NCI-H345 (cell line): ENCODE measurements around the gene MORF4L1.
"Not testable (repeated sequence)": the region's sequence is repeated elsewhere in the genome, so short reads cannot be mapped to it uniquely, and the experiment has no call there.

Source experiments
- DNase-seq: peaks from one replicate; lab custom pipeline; 2025; lab: John Stamatoyannopoulos, UW

MORF4L1 gene

DNA sequence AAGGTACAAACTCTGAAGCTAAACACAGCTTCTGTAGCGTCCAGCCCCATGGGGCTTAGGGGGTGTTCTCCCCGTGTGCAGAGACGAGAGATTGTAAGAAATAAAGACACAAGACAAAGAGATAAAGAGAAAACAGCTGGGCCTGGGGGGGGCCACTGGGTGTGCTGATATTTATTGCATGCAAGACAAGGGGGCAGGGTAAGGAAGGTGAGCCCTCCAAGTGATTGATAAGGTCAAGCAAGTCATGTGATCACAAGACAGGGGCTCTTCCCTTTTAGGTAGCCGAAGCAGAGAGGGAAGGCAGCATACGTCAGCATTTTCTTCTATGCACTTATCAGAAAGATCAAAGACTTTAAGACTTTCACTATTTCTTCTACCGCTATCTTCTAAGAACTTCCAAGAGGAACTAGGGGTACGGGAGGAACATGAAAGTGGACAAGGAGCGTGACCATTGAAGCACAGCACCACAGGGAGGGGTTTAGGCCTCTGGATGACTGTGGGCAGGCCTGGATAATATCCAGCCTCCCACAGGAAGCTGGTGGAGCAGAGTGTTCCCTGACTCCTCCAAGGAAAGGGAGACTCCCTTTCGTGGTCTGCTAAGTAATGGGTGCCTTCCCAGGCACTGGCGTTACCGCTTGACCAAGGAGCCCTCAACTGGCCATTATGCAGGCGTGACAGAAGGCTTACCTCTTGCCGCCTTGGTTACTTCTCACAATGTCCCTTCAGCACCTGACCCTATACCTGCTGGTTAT lies 29.8 kb downstream of the MORF4L1 start:
- DNase-seq: not testable (repeated sequence)

DNA sequence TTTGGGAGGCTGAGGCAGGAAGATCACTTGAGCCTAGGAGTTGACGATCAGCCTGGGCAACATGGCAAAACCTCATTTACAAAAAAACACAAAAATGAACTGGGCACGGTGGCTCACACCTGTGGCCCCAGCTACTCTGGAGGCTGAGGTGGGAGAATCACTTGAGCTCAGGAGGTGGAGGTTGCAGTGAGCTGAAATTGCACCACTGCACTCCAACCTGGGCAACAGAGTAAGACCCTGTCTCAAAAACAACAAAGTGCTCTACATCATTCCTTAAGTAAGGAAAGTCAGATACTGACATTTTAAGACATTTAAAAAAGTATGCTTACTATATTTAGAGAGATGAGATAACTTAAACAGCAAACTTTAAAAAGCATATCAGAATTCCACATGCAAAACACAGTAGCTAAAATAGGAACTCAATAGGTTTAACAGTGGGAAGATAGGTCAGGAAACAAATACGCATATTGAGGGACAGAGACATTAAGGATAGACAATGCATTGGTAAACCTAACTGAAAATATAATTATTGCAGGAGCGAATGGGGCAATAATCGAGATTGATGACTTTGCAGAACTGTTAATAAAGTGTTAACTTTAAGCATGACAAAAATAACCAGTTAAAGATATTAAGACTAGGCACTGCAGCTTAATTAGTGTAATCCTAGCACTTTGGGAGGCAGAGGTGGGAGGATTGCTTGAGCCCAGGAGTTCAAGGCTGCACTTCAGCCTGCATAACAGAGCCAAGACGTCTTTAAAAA lies 32.1 kb downstream of the MORF4L1 start:
- DNase-seq: no peak

DNA sequence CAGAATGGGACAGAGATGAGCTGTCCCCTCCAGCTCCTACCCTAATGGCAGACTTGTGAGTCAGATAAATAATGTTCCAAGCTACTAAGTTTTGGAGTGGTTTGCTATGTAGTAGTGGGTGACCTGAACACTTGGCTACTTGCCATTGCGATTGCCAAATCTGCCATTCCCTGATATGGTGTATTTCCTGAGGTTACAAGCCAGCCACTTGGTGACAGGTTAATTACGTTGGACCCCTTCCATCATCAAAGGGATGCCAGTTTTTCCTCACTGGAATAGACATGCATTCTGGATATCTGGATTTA lies 33.6 kb downstream of the MORF4L1 start:
- DNase-seq: no peak

DNA sequence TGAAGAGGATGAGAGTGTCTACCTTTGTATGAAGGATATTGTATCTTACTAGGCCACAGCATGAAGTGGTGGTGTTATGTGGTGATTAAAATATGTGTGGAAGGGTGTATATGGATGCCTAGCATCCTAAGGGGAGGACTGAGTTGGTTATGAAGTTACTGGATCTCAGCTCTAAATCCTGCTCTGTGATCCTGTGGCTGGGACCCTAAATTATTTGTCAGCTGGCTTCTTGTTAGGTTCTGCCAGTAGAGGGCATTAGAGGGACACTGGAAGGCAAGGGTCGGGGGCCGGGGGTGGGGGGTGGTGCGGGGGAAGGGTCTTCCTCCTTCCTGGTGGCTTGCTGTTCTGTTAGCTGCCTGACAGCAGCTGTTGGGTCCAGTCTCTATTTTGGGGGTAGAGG lies 34.9 kb downstream of the MORF4L1 start:
- DNase-seq: no peak

DNA sequence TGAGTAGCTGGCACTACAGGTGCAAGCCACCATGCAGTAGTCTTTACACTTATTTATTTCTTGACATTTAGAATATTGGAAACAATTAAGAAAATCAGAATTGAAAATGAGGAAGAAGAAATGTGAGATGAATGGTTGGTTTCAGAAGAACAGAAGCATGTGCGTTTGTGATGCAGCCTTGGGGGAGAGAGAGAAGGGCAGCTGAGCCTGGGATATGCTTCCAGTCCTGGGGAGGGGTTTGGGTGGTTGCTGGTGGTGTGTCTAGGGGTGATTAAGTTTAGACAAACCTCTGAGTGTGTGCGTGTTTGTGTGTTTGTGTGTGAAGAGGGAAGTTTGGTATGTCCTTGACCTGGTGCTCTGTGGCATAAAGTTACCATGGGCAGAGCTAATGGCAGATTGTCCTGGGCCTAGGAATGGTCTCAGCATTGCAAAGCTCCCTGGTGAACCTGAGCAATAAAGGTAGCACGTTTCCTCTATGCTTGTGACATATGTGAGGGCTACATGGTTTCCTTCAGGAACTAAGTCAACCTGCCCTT lies 36.5 kb downstream of the MORF4L1 start:
- no peak for DNase-seq

DNA sequence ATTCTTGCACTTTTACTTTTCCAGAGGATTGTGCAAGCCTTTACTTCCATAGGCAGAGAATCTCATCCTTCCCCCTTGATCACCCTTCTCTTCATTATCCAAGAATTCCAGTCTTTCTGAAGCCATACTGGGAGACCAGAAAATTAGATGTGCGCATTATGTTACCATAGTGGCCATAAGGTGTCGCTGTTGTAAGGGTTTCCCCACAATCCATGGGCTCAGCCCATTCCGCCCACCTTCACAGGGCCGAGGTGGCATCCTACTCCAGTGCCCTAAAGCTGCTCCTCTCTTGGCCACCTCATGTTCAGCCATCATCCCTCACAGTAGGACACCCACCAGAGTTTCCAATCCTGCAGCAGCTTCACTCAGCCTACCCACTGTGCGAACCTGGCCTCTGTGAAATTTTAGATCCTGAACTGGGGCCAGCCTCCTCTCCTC lies 37.1 kb downstream of the MORF4L1 start:
- DNase-seq: peak; percentile 9

DNA sequence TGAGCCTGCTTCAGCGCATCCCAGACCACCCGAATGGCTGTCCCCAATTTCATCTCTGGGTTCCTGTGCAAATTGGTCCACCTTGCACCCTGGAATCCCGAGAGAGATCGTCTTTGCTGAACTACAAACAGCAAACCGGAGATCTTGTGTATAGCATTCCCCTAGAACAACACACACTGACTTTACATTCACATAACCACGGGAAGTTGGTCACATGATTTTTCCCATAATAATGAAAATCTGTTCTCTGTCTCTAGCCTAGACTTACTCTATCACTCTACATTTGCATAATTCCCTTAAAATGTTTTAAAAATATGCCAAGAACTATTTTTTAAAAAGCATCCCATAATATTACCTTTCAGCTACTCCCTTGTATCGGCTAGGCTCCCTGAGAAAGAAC lies 37.6 kb downstream of the MORF4L1 start:
- no peak for DNase-seq

DNA sequence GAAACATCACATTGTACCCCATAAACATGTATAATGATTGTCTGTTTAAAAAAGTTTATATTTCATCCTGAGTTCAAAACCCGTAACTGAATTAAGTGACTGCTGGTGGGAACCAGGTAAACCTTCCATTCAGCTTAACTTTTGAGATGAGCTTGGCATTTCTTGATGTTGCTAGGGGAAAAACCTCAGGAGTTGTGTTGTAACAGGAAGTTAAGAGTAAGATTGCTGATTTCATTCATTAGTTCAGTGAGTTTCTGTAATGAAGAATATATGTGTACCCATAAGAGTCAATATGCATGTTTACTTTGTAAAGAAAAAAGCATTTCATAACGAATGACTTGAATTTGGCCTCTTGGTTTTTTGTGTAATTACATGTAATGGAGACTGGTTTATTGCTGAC lies 39.6 kb downstream of the MORF4L1 start:
- DNase-seq: no peak

DNA sequence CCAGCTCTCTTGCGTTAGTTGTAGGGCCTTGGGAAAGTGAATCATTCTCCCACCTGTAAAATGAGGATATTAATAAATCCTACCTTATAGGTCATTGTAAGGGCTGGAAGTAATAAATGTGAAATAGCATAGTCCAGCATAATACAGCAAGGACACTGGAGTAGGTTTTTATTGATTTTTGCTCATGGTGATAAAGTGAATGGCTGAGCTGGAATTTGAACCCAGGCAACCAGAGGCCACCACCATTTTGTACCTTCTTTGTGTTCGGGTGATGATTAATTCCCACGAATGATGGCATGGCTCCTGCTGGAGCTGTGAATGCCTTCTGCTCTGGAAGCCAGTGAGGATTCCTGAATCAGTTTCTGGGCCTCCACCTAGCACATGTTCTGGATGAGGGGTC lies 40.3 kb downstream of the MORF4L1 start:
- no peak for DNase-seq

DNA sequence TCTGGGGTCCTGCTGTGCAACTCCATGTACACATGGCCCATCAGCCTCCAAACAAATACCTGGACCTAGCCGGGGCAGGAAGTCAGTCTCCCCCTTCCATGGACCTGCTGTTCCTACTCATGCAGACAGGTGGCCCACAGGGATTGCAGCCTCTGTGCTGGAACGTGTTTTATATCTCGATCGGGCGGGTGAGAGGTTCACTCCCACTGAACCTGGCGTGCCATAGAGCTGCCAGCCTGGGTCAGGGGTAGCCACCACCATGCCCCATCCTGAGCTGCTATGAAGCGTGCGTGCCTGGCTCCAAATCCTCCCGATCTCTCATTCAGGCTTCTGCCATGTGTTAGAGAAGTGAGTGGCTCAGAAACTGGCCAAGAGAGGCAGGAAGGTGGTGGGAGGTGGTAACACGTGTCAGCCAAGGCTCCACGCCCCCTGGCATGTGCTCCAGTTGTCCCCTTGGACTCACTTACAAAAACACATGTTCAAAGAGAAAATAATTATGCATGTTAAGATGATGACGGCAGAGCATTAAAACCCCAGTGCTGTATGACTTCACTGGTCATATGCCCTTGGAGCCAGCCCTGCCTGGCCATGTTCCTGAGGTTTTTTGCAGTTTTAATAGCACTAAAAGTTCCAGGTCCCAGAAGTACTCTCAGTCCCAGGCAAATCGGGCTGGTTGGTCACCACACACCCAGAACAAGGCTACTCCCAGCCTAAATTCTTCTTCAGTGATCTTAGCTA lies 41.5 kb downstream of the MORF4L1 start:
- no peak for DNase-seq

DNA sequence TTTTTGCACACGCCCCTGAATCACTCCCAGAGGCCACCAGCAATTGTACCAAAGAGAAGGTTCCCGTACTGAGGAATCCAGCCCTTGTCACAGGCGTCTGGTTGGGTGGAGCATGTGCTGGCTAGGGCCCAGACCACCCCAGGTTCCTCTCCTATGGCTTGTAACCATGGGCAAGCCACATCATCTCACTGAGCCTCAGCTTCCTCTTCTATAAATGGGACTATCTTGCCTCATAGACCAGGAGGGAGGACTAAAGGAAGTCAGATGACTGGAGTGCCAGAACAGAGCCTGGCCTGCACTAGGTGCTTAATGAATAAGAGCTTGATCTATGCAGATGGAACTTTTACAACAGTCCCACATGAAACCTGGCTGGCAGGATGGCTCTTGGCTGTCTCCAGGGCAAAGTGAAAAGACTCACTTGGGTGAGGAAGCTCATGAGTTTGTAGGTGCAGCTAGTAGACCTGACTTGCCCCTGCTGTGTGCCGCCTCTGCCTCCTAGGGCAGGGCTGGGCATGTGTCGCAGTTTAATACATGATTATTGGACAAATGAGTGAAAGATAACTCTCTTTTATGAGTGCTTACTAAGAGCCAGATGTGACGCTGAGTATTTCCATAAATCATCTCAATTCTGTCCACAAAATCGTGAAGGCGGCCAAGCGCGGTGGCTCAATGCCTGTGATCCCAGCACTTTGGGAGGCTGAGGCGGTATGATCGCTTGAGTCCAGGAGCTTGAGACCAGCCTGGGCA lies 42.8 kb downstream of the MORF4L1 start:
- DNase-seq: no peak

DNA sequence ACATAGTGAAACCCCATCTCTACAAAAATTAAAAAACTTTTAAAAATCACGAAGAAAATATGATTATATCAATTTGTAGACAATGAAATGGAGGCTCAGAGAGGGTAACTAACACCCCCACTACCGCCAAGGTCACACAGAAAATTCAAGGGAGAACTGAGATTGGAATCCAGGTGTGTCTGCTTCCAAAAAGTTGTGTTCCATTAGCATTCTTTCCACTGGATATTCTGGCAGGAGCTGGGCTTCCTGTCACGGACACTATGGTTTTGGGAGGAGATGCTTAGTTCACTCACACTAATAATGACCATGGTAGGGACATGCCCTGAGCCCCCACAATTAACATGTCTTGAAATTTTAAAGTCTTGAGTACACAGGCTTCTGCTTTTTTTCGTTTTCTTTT lies 43.4 kb downstream of the MORF4L1 start:
- DNase-seq: no peak

DNA sequence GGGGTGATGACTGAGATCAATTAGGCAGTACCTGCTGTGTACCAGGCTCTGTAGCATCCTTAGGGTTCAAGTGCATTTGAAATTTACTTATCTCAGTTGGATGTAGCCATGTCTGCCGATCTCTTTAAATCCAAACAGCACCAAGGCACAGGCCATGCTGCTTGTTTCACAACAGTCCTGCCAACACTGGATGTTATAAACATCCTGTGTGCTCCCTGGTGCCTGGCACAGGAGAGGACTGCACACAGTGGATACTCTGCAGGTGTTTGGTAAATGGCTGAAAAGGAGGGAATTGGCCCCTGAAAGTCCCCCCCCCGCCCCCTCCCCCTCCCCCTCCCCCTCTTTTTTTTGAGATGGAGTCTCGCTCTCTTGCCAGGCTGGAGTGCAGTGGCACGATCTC lies 45.2 kb downstream of the MORF4L1 start:
- DNase-seq: no peak

DNA sequence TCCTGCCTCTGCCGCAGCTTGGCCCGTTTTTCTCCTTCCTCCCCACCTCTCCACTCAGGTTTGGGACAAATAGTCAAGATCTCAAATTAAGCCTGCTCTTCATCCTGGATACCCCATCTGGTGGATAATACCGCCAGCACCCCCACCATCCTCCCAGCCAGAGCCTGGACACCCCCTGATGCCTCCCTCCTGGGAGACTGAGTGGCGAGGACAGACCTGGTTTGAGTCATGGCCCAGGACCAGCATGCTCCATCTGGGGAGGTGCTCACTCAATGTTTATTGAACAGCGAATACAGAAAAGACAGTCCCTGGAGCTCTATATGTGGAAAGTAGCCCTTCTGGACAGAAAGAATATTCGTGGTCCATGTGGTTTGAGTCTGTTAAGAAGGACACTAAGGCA lies 48.8 kb downstream of the MORF4L1 start:
- DNase-seq: no peak

DNA sequence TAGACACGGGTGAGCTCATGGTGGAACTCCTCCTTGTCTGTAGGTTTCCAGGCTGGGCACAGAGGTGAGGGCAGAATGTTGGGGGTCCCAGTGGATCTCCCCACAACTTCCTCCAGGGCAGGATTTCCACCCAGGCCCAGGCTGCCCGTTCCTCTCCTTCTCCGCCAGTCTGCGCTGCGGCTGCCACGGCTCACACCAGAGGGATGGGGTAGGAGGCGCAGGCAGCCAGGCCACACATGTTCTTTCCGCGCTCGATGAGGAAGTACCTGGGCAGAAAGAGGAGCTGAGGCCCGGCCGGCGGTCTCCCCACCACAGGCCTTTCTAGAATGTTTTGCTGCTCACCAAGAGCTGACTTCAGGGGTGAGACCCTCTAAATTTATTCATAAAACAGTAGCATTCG lies 49.2 kb downstream of the MORF4L1 start:
- no peak for DNase-seq

DNA sequence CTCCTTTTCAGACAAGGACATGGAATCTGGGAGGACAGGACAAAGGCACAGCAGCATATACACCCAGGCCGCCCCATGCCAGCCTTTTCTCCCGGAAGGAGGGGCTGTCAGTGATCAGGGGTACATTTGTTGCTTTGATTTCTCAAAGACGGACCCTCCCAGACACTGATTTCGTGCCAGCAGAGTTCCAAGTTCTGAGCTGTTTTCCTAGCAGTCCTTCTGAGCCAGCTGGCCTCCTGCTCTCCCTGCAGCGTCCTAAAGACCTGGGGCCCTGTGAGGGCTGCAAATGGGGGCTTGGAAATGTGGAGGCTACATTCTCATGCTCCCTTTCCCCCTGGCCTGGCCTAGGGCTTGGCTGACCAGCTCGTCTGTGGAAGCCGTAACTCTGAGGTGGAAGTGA lies 49.8 kb downstream of the MORF4L1 start:
- no peak for DNase-seq

DNA sequence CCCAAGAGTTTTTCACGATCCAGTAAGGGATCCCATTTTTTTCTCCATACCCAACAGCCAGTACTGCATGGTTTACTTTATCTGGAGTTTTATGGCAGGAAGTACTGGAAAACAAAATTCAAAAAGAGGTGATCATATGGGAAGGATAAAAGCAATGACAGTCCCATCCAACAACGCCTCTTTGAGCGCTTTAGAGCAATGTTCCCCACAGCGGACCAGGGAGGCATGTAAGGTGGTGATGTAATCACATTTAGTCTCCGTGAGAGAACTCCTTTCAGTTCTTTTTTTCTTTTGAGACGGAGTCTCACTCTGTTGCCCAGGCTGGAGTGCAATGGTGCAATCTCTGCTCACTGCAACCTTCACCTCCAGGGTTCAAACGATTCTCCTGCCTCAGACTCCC lies 50.3 kb downstream of the MORF4L1 start:
- DNase-seq: no peak

DNA sequence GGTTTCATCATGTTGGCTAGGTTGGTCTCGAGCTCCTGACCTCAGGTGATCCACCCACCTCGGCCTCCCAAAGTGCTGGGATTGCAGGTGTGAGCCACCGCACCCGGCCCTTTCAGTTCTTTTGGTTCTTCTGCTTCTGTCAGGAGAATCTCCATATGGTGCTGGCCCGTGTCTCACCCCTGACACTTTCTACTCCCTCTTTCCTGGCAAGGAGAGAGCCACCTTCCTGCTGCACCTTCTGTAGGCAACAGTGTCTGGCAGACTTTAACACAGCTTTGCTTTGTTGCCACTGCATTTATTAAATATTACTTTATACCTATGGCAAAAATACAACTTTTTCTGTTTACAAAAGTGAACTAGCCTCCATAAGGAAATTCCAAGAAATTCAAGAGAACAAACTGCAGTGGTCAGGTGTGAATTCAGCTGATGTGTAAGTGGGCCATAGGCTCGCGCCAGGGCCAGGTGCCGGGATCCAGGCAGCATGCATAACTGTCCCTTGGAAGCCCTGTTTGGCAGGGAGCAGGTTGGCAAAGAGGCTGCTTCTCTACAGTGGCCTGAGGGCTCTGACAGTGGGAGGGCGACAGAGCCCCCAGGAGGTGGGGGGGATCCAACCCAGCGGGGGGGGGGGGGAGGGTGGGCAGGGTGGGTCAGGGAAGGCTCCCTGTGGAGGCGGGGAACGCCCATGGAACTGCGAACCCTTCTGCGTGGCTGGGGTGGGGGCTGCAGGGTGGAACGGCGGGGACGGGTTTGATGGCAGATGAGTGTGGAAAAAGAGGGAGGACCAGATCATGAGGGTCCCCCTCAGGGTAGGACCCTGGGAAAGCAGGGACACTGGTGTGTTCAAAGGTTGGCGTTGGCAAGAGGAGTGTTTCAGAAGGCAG lies 51.0 kb downstream of the MORF4L1 start:
- no peak for DNase-seq

DNA sequence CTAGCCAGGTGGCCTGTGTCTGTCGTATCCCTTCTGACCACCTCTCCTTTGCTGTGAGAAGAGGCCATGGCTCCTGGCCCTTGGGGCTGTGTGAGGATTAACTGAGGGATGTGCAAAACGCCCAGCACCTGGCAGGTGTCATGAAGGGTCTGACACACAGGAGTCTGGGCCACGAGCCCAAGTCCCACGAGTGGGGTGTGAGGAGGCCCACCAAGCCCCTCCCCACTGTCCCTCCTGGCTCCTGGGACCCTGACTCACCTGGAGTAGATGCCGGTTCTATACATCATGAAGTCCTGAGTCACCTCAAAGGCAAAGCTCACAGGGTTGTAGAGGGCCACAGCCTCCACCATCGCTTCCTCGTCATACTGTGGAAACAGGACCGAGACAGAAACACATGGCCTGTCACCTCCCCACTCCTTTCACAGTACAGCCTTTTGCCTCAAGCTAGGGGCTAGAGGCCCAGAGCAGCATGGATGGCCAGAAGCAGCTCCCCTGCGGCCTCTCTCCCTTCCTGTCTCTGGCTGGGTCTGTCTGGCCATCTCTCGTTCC lies 52.5 kb downstream of the MORF4L1 start:
- no peak for DNase-seq

DNA sequence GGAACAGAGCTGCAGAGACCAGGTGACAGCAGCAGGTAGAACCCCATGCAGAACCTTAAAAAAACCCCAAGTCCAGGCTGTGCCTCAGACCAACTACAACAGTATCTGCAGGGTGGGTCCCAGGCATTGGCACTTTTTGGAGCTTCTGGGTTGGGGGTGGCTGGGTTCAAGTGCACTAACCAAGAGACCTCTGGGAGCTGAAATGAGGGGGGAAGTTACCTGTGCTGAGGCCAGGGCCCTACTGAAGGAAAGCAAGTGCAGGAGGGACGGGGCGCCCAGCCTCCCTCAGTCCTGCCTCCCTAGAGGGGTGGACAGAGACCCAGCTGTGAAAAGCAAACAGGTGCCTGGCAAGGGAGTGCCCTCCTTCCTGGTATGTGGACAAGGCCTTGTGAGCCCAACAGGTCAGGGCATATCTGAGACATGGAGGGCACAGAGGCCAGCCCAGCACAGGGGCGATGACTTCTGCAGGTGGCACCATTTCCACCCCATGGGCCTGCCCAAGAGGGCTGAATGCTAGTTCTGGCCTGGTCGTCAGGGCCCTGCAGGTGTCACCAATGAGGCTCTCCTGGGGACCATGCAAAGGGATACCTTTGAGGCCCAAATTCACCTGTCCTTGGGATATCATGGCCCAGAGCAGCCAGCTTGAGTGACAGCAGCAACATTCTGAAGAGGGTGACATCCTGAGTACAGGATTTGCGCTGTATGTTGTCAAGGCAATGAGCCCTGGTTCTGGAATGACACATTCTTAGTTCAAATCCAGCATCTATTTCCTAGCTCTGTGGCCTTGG lies 53.5 kb downstream of the MORF4L1 start:
- DNase-seq: no peak
